Measurements from ENCODE around the gene MAPK4.
"Not testable (repeated sequence)": the region's sequence is repeated elsewhere in the genome, so short reads cannot be mapped to it uniquely, and the experiment has no call there.

MAPK4 gene

GRCh38 chr18:50594942-50595341 lies 35.1 kb downstream of the MAPK4 start:
- no peak for DNase-seq (ENCODE audit: extremely low read depth, low read depth)
- H3K4me3 ChIP-seq (replicated peaks; ENCODE audit: low read depth, low read length): no peak overlapping the region
- TF ChIP-seq CTCF (IDR thresholded peaks at IDR 0.05; ENCODE audit: low read depth, low read length, missing control alignments): no peak

- TF ChIP-seq CTCF (IDR thresholded peaks at IDR 0.05; ENCODE audit: low read depth, low read length, missing control alignments): no peak
- DNase-seq (ENCODE audit: extremely low read depth, low read depth): no peak
- no peak overlapping the region for H3K4me3 ChIP-seq (replicated peaks; ENCODE audit: low read depth, low read length)
Measured at GRCh38 chr18:50602466-50602865, 42.6 kb downstream of the MAPK4 start.

- no peak for DNase-seq (ENCODE audit: extremely low read depth, low read depth)
- TF ChIP-seq CTCF (IDR thresholded peaks at IDR 0.05; ENCODE audit: low read depth, low read length, missing control alignments): no peak
- H3K4me3 ChIP-seq (replicated peaks; ENCODE audit: low read depth, low read length): no peak overlapping the region
Measured at GRCh38 chr18:50606609-50607008, 46.7 kb downstream of the MAPK4 start.

GRCh38 chr18:50607378-50607926 lies 47.6 kb downstream of the MAPK4 start:
- DNase-seq (ENCODE audit: extremely low read depth, low read depth): no peak
- no peak overlapping the region for H3K4me3 ChIP-seq (replicated peaks; ENCODE audit: low read depth, low read length)
- no peak for TF ChIP-seq CTCF (IDR thresholded peaks at IDR 0.05; ENCODE audit: low read depth, low read length, missing control alignments)

GRCh38 chr18:50609171-50609570 lies 49.3 kb downstream of the MAPK4 start:
- DNase-seq (ENCODE audit: extremely low read depth, low read depth); H3K4me3 ChIP-seq (replicated peaks; ENCODE audit: low read depth, low read length): not testable (repeated sequence)

- DNase-seq (ENCODE audit: extremely low read depth, low read depth): no peak
- peak; percentile 39 for TF ChIP-seq CTCF (IDR thresholded peaks at IDR 0.05; ENCODE audit: low read depth, low read length, missing control alignments)
Measured at GRCh38 chr18:50610349-50610748, 50.5 kb downstream of the MAPK4 start.

GRCh38 chr18:50611529-50611941 lies 51.6 kb downstream of the MAPK4 start:
- no peak for TF ChIP-seq CTCF (IDR thresholded peaks at IDR 0.05; ENCODE audit: low read depth, low read length, missing control alignments)
- H3K4me3 ChIP-seq (replicated peaks; ENCODE audit: low read depth, low read length): no peak overlapping the region
- DNase-seq (ENCODE audit: extremely low read depth, low read depth): no peak

More at GRCh38 chr18:50610349-50610748, 50.5 kb downstream of the MAPK4 start:
- no peak overlapping the region for H3K4me3 ChIP-seq (replicated peaks; ENCODE audit: low read depth, low read length)

Measured in HFF-Myc (cell line).